ENCODE data around the gene CACNA1F.

- TF ChIP-seq POLR2A (IDR thresholded peaks at IDR 0.05; ENCODE audit: low read depth, low read length) (no peak), POLR2AphosphoS5 (IDR thresholded peaks at IDR 0.05; ENCODE audit: low read depth, low read length) (no peak), POU2F2 (IDR thresholded peaks at IDR 0.05; ENCODE audit: low read depth, low read length) (no peak), TAF1 (IDR thresholded peaks at IDR 0.05; ENCODE audit: low read depth, low read length) (no peak), SPI1 (IDR thresholded peaks at IDR 0.05; ENCODE audit: low read depth, low read length) (no peak), PAX5 (IDR thresholded peaks at IDR 0.05; ENCODE audit: insufficient read depth, low read length, severe bottlenecking) (no peak)
These were observed 29.1 kb downstream of the CACNA1F start for GRCh38 chrX:49204017-49204416.

Measured in GM12891 (cell line).